GM23338 (cell line): ENCODE results near the gene C10orf105. TPM values are rescaled to one million over a fixed set of nuclear protein-coding genes. Genes with fewer than 3 reads are reported as not detected.

Source experiments
- ATAC-seq: fragments of 200-7000 bp; cut with Tn5 transposase; 3 replicates; pipeline ENCODE4 v1.9.1; 2020
- DNase-seq: peaks from one replicate; pipeline ENCODE4 v3.0.0-alpha.2; 2015; ENCODE audit warnings: low spot score
- H2AFZ ChIP-seq: fragments of 200-600 bp; sonication (generic); 2 replicates; pipeline ENCODE4 v1.8.0; 2016; ENCODE audit warnings: antibody characterized with exemption, mild to moderate bottlenecking, moderate library complexity
- H3F3A ChIP-seq: fragments of 200-600 bp; sonication (generic); replicated peaks from 2 replicates; pipeline ENCODE4 v1.8.0; 2017; ENCODE audit warnings: antibody characterized with exemption, mixed run types, low read depth
- H3K27ac ChIP-seq: fragments of 200-600 bp; sonication (generic); 2 replicates; pipeline ENCODE4 v1.6.1; 2016; ENCODE audit warnings: low read depth
- H3K27me3 ChIP-seq: fragments of 200-600 bp; sonication (generic); 2 replicates; pipeline ENCODE4 v1.8.0; 2016; ENCODE audit warnings: mild to moderate bottlenecking, mixed run types, moderate library complexity; ENCODE audit not compliant: insufficient read depth
- H3K36me3 ChIP-seq: fragments of 200-600 bp; sonication (generic); 2 replicates; pipeline ENCODE4 v1.8.0; 2016; ENCODE audit warnings: mild to moderate bottlenecking; ENCODE audit not compliant: insufficient read depth
- H3K4me1 ChIP-seq: fragments of 200-600 bp; sonication (generic); 2 replicates; pipeline ENCODE4 v1.8.0; 2016; ENCODE audit warnings: mild to moderate bottlenecking, moderate library complexity; ENCODE audit not compliant: insufficient read depth
- H3K4me2 ChIP-seq: fragments of 200-600 bp; sonication (generic); 2 replicates; pipeline ENCODE4 v1.7.1; 2017; ENCODE audit warnings: mixed run types
- H3K4me3 ChIP-seq: fragments of 200-600 bp; sonication (generic); 2 replicates; pipeline ENCODE4 v1.6.1; 2016; ENCODE audit warnings: mixed run types
- H3K79me2 ChIP-seq: fragments of 200-600 bp; sonication (generic); replicated peaks from 2 replicates; pipeline ENCODE4 v1.8.0; 2017; ENCODE audit warnings: mild to moderate bottlenecking; ENCODE audit not compliant: insufficient read depth
- H3K9me2 ChIP-seq: fragments of 200-600 bp; sonication (generic); 2 replicates; pipeline ENCODE4 v1.8.0; 2017; ENCODE audit not compliant: insufficient read depth
- H4K20me1 ChIP-seq: fragments of 200-600 bp; sonication (generic); replicated peaks from 2 replicates; pipeline ENCODE4 v1.8.0; 2017; ENCODE audit warnings: mild to moderate bottlenecking; ENCODE audit not compliant: insufficient read depth
- H3K27ac Mint-ChIP-seq: 2 replicates; pipeline ENCODE4 v1.8.0; 2020; ENCODE audit warnings: inconsistent platforms, mild to moderate bottlenecking, moderate library complexity, mixed read lengths
- H3K27me3 Mint-ChIP-seq: 3 replicates; pipeline ENCODE4 v1.8.0; 2022; ENCODE audit warnings: low read depth, mild to moderate bottlenecking, moderate library complexity, mixed read lengths, inconsistent platforms; ENCODE audit not compliant: insufficient read depth, poor library complexity
- H3K36me3 Mint-ChIP-seq: 3 replicates; pipeline ENCODE4 v1.8.0; 2021; ENCODE audit warnings: low read depth, mild to moderate bottlenecking, inconsistent platforms, moderate library complexity, mixed read lengths
- H3K4me1 Mint-ChIP-seq: 3 replicates; pipeline ENCODE4 v1.8.0; 2020; ENCODE audit warnings: mild to moderate bottlenecking, inconsistent platforms, mixed read lengths
- H3K4me3 Mint-ChIP-seq: 3 replicates; pipeline ENCODE4 v1.8.0; 2021; ENCODE audit warnings: moderate library complexity, mild to moderate bottlenecking, inconsistent platforms, mixed read lengths
- H3K9me3 Mint-ChIP-seq: 3 replicates; pipeline ENCODE4 v1.8.0; 2020; ENCODE audit warnings: moderate library complexity, mild to moderate bottlenecking, inconsistent platforms, mixed read lengths
- CREB1 ChIP-seq: fragments of 250-450 bp; sonication (Bioruptor Pico); IDR thresholded peaks from 2 replicates; pipeline ENCODE4 v1.5.0; 2020; ENCODE audit warnings: low read depth, mild to moderate bottlenecking, moderate library complexity
- JUNB ChIP-seq: IDR thresholded peaks from one replicate; pipeline ENCODE4 v1.6.1; 2016; ENCODE audit warnings: antibody characterized with exemption; ENCODE audit not compliant: unreplicated experiment
- POLR2AphosphoS5 ChIP-seq: IDR thresholded peaks from 2 replicates; pipeline ENCODE4 v1.6.1; 2016; ENCODE audit warnings: antibody characterized with exemption, low read depth
- ZNF114 ChIP-seq: fragments of 250-450 bp; sonication (Bioruptor Pico); IDR thresholded peaks from 2 replicates; pipeline ENCODE4 v1.5.0; 2020; ENCODE audit warnings: mild to moderate bottlenecking, moderate library complexity
- ZNF462 ChIP-seq: fragments of 250-450 bp; sonication (Bioruptor Pico); IDR thresholded peaks from 2 replicates; pipeline ENCODE4 v1.5.0; 2020; ENCODE audit warnings: mild to moderate bottlenecking, moderate library complexity
- polyA plus RNA-seq: library from polyadenylated mRNA; unstranded; fragments of >200 nt; fragmentation: Nextera tagmentation; extraction: Ambion mirVana; gene quantifications from 2 replicates; pipeline ENCODE4 v1.2.1, GENCODE V29; 2016
- total RNA-seq: library from RNA; depleted of rRNA; stranded (reverse); fragments of >200 nt; shearing (Covaris generic); gene quantifications from 2 replicates; pipeline ENCODE4 v1.2.3, GENCODE V29; 2014
- TF ChIP-seq, protein P1 (sequence below): IDR thresholded peaks from 2 replicates; pipeline ENCODE4 v1.6.1; 2016; ENCODE audit warnings: antibody characterized with exemption

C10orf105 gene
- total and polyA plus RNA-seq, 2 experiments from 2014 or later: 0.15 to 0.17 TPM

DNA sequence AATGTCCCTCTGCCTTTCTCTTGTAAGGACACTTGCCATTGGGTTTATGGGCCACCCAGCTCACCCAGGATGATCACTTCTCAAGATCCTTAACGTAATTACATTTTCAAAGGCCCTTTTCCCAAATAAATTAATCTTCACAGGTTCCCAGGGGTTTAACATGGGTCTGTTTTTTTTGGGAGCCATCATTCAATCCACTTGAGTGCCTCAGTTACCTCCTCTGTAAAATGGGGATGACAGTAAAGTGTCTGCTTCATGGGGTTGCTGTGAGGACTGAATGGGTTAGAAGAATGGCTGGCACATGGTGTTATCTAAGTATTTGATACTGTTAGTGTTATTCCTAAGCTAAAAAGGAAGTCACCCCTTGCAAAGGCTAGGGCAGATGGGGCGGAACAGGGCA lies 7.4 kb downstream of the C10orf105 start:
- no peak for DNase-seq
- Histone ChIP-seq H3K27ac (no peak overlapping the region), H3K4me3 (no peak overlapping the region), H4K20me1 (no peaks in the 10 kb centered on the region), H3K27me3 (no peaks in the 10 kb centered on the region), H3K4me1 (peaks cover 8% of the 10 kb centered on the region), H3K4me2 (no peak overlapping the region), H3K36me3 (no peaks in the 10 kb centered on the region), H3K9me2 (no peaks in the 10 kb centered on the region), H3F3A (no peaks in the 10 kb centered on the region), H2AFZ (no peak overlapping the region), H3K79me2 (no peaks in the 10 kb centered on the region)
- ATAC-seq: no peak
- H3K36me3 Mint-ChIP-seq: no peaks in the 10 kb centered on the region
- H3K27ac Mint-ChIP-seq: no peak overlapping the region
- peaks cover 14% of the 10 kb centered on the region for H3K4me1 Mint-ChIP-seq
- peaks cover 20% of the 10 kb centered on the region for H3K27me3 Mint-ChIP-seq
- TF ChIP-seq CREB1 (CRISPR knock-in tag) (no peak), ZNF462 (CRISPR knock-in tag) (no peak), ZNF114 (no peak), POLR2AphosphoS5 (no peak), JUNB (no peak)
- TF ChIP-seq, protein P1, sequence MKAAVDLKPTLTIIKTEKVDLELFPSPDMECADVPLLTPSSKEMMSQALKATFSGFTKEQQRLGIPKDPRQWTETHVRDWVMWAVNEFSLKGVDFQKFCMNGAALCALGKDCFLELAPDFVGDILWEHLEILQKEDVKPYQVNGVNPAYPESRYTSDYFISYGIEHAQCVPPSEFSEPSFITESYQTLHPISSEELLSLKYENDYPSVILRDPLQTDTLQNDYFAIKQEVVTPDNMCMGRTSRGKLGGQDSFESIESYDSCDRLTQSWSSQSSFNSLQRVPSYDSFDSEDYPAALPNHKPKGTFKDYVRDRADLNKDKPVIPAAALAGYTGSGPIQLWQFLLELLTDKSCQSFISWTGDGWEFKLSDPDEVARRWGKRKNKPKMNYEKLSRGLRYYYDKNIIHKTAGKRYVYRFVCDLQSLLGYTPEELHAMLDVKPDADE: no peak
- H3K4me3 Mint-ChIP-seq: no peak overlapping the region
- no peaks in the 10 kb centered on the region for H3K9me3 Mint-ChIP-seq
